Measurements from ENCODE around the gene YBX2. TPM values are rescaled to one million over a fixed set of nuclear protein-coding genes. Genes with fewer than 3 reads are reported as not detected.

YBX2 gene
- total and polyA plus RNA-seq, 2 donors (not counting 1 experiment from before 2014, with no cell fraction given), result 0.15 to 0.22 TPM

DNA sequence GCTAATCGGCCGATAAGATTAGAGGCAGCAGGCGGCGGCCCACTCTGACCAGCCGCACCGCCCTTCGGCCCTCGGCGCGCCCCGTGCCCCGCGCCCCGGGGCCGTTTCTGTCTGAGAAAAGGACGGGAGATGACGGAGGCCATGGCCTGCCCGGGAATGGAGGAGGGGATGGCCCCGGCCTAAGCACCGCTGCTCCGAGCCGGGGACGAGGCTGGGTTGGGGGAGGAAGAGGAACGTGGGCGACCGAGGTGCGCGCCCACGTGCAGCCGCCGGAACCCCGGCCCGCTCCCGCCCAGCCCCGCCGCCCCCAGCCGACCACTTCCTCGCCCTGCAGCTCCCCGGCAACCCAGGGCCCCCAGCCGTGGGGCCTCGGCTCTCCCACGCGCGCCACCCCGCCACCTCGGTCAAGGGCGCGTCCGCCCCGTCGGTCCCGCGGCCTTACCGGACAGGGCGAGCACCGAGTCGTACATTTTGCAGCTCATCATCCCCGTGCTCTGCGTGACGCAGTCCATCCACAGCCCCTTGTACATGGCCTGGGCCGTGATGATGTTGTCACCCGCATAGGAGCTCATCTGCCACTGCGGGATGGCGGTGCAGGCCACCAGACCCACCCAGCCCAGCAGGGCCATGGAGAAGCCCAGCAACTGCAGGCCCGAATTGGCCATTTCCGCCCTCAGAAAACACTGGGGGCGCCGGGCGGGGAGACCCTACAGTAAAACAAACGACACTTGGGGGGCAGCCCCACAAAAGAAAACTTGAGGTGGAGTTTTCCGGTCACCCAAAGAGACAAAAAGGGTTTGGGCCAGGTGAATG, 32.9 kb downstream of the YBX2 start:
- ATAC-seq (ENCODE audit: low read depth), result peak; percentile 59
- Mint-ChIP-seq H3K4me1 (peaks cover 27% of the 10 kb centered on the region), H3K27ac (peak overlapping the region; percentile 50), H3K4me3 (peak overlapping the region; percentile 84), H3K27me3 (peaks cover 20% of the 10 kb centered on the region), H3K9me3 (ENCODE audit: insufficient read depth) (no peaks in the 10 kb centered on the region)
- Histone ChIP-seq H3K27me3 (replicated peaks in 1 of 4; ENCODE audit: control extremely low read depth in 1 of 4, control insufficient read depth in 3 of 4, insufficient read depth in 4 of 4, low read length in 3 of 4) (peaks cover 0 to 17% (median 8%) of the 10 kb centered on the region in 4 experiments), H3K79me2 (ENCODE audit: control insufficient read depth, insufficient read depth, low read length) (no peaks in the 10 kb centered on the region), H3K9ac (ENCODE audit: low read length) (peak overlapping the region; percentile 66), H2AFZ (ENCODE audit: insufficient read depth, low read depth, low read length, poor library complexity, severe bottlenecking) (peak overlapping the region; percentile 96), H3K4me2 (replicated peaks; ENCODE audit: low read depth, low read length, poor library complexity, severe bottlenecking) (peak overlapping the region; percentile 99), H3K9me3 (ENCODE audit: control extremely low read depth in 1 of 3, control insufficient read depth in 2 of 3, insufficient read depth in 1 of 3, low read length in 2 of 3) (peaks cover 0 to 4% (median 0%) of the 10 kb centered on the region in 3 donors), H4K20me1 (ENCODE audit: control insufficient read depth, insufficient read depth, low read length, poor library complexity, severe bottlenecking) (no peaks in the 10 kb centered on the region), H3K27ac (ENCODE audit: low read length in 2 of 2) (peak overlapping the region in 1 of 2 donors; percentile 59), H3K36me3 (replicated peaks in 1 of 2; ENCODE audit: control extremely low read depth in 1 of 2, control insufficient read depth in 1 of 2, extremely low read depth in 1 of 2, insufficient read depth in 2 of 2, low read length in 1 of 2) (peaks cover 3 to 22% of the 10 kb centered on the region in 2 experiments), H3K4me1 (ENCODE audit: control insufficient read depth in 2 of 2, insufficient read depth in 2 of 2, low read length in 2 of 2) (peaks cover 27 to 32% of the 10 kb centered on the region in 2 donors), H3K4me3 (ENCODE audit: control extremely low read depth in 1 of 5, extremely low read depth in 1 of 5, insufficient read depth in 1 of 5, low read depth in 2 of 5, low read length in 4 of 5) (peak overlapping the region in 4 of 5 experiments; percentile 49 to 71 (median 60))
- no peak for TF ChIP-seq EZH2 (IDR thresholded peaks at IDR 0.05; ENCODE audit: borderline replicate concordance, insufficient read depth, low read depth, low read length, poor library complexity, severe bottlenecking)
- TF ChIP-seq, protein P1, sequence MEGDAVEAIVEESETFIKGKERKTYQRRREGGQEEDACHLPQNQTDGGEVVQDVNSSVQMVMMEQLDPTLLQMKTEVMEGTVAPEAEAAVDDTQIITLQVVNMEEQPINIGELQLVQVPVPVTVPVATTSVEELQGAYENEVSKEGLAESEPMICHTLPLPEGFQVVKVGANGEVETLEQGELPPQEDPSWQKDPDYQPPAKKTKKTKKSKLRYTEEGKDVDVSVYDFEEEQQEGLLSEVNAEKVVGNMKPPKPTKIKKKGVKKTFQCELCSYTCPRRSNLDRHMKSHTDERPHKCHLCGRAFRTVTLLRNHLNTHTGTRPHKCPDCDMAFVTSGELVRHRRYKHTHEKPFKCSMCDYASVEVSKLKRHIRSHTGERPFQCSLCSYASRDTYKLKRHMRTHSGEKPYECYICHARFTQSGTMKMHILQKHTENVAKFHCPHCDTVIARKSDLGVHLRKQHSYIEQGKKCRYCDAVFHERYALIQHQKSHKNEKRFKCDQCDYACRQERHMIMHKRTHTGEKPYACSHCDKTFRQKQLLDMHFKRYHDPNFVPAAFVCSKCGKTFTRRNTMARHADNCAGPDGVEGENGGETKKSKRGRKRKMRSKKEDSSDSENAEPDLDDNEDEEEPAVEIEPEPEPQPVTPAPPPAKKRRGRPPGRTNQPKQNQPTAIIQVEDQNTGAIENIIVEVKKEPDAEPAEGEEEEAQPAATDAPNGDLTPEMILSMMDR (IDR thresholded peaks at IDR 0.05), result no peak
- 9% methylated on average over 66 of the region's 71 CpGs for WGBS (ENCODE audit: insufficient coverage)
- intact Hi-C loops (cut with micrococcal nuclease), result loop anchor here (2.0 kb wide), 1 partner anchor 19 kb away; the partner anchor contains the start of gene SLC2A4
- DNase-seq, result peak; percentile 66
- ChIA-PET POLR2A (interaction anchor here (0.9 kb wide), 1 partner anchor 23 kb away, joined by 9 read pairs; no protein-coding TSS in a partner anchor), CTCF (no interaction called here)

Measured in B cell (primary cell).